GM18519 (cell line): ENCODE measurements around the gene KIF3B.
"Not testable (repeated sequence)": the region's sequence is repeated elsewhere in the genome, so short reads cannot be mapped to it uniquely, and the experiment has no call there.

Experiments
- ATAC-seq: cut with Tn5 transposase; IDR thresholded peaks from one replicate; pipeline ENCODE4 v1.9.1; 2021; ENCODE audit warnings: mild to moderate bottlenecking, moderate library complexity; ENCODE audit not compliant: unreplicated experiment, low FRiP score

KIF3B gene

GRCh38 chr20:32370897-32371296, 93.4 kb downstream of the KIF3B start:
- no peak for ATAC-seq

GRCh38 chr20:32378461-32378860, 101.0 kb downstream of the KIF3B start:
- ATAC-seq, result no peak

GRCh38 chr20:32380037-32380436, 102.6 kb downstream of the KIF3B start:
- ATAC-seq, result not testable (repeated sequence)

GRCh38 chr20:32380745-32381144, 103.3 kb downstream of the KIF3B start:
- no peak for ATAC-seq

- ATAC-seq, result no peak
These were observed 104.9 kb downstream of the KIF3B start for GRCh38 chr20:32382102-32382950.

GRCh38 chr20:32383441-32383840, 106.0 kb downstream of the KIF3B start:
- not testable (repeated sequence) for ATAC-seq
